Activated CD4-positive, alpha-beta T cell treated with anti-CD3 and anti-CD28 coated beads for 24 hours (primary cell): ENCODE measurements around the gene ERCC5.

ENCODE experiments used
- DNase-seq, 2 donors: peaks; one replicate each; pipeline ENCODE4 v3.0.0-alpha.2; 2020; ENCODE audit warnings: low read depth in 2 of 2

The ERCC5 gene

DNA sequence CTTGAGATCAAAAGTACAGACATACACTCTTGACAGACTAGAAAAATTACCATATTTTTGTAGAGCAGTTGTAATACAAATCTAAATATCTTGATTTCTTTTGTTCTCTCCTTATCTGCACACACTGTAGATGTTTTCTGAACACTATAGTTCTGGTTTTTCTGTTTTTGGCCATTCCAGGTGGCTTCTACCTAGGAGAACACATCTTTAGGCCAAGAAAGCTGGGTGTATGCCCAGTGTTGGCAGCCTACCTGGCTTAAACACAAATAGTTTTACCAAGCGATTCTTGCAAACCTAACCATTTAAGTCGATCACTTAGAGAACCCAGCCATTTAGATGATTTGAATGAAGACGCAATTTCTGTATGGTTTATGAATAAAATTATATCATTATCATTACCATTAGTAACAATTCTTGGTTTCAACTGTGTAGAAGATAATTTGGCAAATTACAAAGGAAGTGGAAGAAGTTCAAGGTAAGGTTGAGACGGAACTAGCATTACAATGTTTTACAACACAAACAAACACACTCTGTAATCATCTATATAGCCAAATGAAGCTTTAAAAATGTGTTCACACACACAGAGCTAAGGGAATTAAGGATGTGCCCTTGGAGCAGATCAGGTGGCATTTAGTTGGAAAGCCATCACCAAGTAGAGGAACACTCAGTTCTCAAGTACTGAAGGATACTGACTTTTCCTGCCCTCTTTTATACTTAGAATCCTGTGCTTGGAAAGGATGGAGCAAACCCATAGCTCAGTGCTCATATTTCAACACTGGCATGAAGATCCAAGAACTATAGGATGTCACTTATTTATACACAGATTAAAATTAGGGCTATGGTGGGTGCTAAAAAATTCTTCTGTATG, 36.2 kb downstream of the ERCC5 start:
- no peak for DNase-seq

DNA sequence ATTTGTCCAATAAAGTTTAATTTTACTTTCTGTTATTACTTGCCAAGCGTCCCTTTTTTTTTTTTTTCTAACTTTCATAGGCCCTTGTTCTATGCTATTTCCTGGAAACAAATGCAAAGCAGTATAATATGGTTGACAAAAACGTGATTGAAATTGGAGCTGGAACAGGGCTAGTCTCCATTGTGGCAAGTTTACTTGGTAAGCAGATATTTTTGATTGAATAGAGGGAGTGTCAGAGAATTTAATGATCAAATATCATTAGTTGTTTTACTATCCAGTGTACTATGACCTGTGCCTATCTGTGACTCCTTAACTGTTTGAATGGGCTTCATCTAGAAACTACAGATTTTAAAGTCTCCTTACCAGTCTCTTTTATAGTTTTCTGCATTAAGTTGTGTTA, 46.7 kb downstream of the ERCC5 start:
- DNase-seq = no peak

DNA sequence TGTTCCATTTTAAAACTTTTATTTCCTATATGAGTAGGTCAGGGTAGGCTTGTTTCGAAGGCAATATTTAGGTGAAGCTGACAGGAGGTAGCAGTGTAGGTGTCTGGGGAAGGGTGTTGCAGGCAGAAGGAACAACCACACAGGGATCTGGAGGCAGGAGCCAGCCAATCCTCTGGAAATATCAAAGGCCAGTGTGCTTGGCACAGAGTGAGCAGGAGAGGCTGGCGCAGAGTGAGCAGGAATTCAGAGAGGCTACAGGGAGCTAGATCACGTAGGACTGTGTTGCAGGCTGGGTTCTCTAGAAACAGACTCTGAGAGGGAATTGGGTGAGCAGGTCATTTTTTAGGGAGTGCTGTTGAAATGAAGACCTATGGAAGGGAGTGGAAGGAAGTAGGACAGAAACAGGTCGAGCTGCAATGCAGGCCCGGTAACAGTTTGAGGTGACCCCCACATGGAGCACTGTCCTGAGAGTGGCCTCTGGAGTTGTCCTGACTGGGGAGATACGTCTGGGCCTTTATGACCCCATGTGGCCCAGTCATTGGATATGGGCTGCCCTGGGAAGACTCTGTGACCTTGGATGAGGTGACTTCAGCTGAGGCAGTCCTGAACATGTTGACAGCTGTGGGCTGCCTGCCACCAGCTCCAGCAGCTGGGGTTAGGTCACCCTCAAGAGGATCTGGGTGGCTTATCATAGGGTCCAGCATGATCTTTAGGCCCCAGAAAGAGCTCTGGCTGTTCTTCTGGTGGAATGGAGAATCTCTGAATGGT, 51.7 kb downstream of the ERCC5 start:
- DNase-seq = no peak

DNA sequence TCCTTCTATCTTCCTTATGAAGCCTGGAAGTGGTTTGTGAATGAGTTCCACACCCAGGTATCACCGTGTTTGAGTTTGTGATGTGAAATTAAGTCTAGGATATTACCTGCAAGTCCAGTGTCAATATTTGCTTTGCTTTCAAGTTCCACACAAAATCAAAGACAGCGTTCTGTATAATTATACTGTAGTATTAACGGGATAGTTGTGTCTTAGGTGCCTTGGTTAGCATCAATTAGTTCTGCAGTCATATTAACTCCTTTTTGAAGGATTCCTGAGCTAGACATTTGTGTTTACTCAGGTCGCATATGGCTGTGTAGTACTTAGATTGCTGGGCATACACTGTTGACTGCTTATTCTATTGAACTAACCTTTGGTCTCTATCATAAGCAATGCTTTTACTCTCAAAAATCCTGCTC, 54.4 kb downstream of the ERCC5 start:
- DNase-seq = no peak

DNA sequence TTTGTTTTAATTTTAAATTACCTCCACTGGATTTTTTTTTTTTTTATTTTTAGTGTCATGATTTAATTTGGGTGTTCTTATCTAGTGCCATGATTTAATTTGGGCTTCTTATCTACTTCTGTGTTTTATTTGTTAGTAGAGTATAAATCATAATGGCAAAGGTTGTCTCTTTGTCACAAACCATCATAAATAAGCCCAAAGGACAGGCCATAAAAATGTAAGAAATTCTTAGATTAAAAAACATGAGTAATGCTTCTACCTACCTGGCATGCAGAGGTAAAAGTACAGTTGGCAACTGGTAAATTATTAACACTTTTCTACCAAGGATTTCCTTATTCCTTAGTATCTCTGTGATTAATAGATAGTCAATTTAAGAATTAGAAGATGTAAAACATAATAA, 55.2 kb downstream of the ERCC5 start:
- no peak for DNase-seq

DNA sequence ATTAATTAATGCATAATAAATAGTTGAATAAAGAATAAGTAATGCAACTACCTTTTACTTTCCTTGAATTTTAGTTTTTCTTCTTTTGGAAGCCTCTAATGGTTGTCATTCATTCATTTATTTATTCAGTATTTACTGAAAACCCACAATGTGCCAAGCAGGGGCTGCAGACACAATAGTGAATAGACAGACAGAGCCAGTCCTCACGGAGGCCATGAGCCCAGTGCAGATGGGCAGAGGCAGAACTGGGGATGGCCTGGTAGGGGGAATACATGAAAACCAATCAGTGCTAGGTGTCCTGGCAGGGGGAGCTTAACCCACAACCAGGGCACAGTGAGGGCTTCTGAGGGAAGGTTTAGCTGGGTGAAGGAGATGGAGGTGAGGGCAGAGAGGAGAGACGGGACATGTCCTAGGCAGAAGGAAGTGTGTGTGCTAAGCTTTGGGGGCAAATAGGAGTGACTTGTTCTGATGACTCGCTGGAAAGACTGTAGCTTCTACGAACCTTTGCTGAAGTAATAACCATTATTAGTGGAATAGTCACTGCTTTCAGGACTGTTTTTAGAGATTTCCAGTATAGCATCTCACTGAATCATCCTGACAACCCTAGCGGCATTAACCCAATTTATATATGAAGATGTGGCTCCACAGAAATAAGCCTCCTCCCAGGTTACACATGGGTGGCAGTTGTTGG, 55.9 kb downstream of the ERCC5 start:
- DNase-seq = no peak

DNA sequence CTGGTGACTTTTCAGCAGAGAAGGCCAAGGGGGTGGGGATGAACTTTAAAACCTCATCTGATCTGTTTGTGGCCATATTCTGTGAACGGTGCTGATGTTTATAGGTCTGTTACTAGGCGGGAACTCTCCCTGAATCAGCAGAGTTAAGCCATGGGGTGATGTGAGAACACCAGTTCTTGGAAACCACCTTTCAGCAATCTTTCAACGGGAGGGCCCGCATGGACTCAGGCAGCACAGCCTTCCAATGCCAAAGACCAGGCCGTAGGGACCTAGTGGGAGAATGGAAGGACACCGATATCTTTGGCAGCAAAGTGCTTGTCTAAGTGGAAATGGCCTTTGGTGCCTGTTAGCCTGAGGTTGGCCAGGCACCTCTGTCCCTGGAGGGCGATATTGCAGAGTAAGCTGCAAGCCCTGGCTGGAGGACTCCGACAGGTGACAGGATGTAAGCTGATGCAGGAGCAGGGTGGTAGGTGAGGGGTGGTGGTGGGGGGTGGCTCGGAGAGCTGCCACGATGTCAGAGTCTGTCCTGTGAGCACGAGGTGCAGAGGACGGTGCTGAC, 57.0 kb downstream of the ERCC5 start:
- no peak for DNase-seq

DNA sequence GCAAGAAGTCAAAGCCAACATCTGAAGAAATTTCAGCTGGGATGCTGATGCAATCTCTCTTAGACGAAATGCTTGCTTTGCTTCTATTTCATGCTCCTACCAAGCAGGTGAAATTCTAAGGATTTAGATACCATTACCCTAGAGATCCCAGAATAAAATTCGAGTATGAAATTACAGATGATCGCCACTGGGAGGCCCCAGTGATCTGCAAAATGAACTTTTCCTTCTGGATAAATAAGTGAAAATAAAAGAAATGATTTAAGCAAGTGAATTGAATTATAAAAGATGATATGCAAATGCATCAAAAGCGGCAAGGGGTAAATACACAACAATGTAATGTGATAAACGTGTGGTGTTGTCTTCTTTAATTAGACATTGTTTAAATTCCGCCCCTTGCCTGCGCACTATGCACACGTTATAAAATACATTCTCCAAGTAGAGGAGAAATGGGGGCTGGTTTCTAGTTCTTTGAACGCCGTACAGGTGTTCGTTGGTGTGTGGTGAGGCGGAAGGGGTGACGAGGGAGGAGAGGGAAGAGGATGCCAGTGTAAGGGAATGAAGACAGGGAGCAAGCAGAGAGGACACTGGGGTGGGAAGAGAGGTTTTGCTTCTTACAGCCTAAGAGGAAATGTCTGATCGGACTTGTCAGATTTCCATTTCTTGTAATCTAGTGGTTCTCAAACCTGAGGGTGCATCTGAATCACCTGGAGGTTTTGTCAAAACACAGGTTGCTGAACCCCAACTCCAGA, 58.0 kb downstream of the ERCC5 start:
- no peak for DNase-seq

DNA sequence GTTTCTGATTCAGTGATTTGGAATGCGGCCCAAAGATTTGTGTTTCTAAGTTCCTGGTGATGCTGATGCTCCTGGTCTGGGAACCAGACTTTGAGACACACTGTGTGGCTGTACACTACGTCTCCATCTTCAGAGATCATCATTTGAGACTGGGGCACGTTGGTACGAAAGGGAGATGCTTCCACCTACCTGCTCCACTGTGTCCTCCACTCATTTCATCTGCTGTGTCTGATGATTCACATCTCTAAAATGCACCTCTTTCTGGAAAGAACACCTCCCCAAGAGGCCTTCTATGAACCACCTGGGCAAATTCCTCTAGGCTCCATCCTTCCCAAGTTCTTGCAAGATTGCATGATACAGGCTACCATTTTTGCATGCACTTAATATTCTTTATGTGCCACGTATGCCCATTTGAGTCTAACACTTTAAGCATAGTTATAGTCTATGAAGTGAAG, 58.6 kb downstream of the ERCC5 start:
- DNase-seq = no peak

DNA sequence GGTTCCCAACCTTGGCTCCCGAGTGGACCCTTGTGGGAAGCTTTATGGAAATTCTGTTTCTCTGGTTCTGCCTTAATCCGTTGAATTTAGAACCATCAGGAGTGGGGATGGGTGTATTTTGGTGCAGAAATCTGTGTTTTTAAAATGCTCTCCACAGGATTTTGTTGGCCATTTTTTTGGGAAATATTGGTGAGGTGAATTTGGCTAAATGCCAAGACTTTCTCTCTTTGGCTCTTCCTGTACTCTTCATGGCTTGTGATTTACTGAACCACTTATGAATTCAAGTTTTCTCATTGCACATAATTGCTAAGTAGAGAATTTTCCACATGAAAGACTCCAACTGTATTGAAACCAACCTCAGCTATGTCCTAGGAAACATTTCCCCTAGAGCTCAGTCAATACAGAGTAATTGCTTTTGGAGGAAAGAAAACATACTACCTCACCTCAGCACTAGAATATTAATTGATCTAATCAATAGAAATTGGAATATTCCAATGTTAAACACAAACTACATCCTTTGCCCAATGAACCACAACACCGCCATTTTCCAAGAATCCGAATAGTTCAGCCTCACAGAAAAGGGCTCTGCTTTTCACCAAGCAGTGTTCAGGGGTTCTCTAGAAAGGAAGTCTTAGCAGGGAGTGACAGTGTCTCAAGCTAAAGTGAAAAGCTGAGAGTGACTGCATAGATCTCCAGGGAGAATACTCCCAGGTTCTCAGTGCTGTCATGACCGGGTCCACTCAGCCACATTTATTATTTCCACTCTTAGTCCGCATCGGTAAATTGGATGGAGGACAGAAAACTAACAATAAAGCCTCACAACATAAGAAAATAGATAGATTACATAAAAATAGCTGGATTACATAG, 60.3 kb downstream of the ERCC5 start:
- no peak for DNase-seq

DNA sequence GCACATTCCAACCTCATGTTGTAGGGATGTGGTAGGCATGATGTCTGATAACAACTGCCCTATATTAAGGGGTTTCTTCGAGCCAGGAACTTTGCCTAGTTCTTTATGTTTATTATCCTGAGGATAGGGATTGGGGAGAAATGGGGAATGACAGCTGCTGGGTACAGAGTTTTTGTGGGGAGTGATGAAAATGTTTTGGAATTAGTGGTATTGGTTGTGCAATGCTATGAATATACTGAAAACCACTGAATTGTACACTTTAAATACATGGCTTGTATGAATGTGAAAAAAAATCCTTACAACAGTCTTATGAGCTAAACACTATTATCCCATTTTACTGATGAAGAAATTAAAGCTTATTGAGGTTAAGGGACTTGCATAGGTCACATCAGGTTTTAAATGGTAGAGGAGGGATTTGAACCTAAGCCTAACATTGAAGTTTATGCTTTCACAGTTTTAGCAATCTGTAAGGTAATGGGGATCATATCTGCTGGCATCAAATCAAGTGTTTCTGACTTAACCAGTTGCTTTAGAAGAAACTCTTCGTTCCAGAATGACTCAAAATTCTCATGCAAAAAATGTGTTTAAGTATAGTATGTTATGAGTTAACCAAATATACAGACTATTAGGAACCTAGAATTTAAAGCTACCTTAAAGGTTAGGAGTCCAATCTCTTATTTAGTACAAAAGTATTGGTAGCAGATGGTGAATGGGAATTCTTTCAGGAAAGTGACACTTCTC, 61.4 kb downstream of the ERCC5 start:
- no peak for DNase-seq

DNA sequence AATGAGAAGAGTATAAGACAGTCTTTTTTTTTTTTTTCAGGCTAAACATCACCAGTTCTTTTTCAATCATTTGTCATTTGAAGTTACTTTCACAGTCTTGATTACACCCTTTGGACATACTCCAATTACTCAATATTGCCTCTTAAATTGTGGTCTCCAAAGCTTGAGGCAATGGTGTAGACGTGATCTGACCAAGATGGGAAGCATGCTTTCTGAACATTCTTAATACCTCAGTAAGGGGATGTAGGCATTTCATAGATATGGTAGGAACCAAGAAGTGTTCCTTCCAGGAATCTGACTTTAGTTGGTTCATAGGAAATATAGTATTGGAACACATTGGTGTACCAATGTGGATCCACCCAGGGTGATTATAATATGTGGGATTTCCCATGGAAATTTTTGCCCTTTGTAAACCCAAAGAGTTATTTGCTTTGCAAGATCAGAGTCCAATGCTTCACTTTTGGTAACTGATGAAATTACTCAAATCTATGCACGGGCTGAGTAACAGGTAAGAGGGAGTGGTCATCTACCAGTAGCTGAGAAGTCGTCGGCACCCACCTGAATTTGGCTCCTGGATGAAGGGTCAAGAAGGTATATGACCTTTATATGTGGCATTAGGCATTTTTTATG, 62.2 kb downstream of the ERCC5 start:
- DNase-seq = no peak

DNA sequence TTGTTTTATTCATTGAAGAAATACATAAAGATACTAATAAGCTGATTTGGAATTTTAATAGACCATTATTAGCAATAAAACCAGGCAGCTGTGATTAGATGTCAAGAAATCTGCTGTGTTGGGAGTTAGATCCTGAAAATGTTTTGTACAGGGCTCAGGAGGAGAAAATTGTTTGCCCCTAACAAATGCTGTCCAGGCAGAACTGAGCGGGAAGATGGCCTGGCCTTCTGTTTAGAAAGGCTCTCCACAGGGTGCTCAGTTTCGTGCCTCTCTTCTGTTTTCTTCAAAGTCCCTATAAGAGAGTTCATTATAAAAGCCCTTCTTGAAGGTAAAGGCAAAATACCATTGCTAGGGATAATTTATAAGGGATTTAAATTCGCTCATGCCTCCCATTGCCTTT, 64.1 kb downstream of the ERCC5 start:
- DNase-seq = no peak

DNA sequence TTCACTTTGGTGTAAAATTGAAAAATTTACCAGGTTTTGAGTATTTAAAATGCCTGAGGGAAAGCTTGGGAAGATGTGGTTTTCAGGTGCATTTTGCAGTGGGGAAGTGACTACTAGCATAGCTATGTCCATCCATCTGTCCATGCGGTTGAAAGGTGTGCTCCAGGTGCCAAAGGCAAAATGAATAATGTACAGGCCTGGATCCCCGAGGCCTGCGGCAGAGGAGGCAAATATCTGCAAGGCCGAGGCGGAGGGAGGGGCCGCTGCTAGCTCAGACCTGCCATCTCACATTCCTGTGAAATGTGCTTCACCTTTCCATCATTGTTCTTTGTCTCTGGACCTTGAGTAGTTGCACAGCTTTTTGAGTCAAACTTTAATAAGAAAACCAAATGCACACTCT, 65.5 kb downstream of the ERCC5 start:
- DNase-seq = no peak

DNA sequence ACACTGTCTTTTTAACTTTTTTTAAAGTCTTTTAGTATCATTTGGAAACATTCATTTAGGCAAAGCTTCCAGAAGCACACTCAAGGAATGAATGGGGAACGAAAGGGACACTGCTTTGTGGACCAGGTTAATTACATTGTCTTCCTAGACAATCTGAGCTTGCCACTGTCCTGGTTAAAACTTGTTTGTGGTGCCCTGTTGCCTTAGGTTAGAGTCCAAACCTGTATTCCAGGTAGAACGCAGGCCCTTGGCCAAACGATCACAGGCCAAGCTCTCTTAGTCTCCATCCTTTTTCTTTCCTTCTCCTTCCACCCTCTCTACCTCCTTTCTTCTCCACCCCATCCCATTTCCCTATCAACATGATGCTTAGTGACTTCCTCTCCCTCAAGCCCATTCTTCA, 66.8 kb downstream of the ERCC5 start:
- DNase-seq = no peak

DNA sequence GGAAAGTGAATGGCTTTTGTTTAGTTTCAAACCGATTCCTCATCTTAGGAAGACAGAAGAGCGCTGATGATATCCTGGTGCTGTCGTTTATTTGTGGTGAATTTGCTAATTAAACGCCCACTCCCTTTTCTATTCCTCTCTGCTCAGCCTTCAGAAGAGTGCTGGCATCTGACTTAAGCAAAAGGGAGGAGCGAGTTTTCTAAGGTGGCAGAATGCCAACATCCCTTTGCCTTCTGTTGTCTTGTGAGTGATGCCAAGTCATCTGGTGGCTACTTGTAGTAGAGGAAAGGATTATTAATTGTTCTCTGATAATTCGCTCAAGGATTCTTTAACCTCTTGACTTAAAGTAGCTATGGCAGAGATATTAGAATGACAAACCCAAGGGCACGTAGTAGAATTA, 68.1 kb downstream of the ERCC5 start:
- no peak for DNase-seq

DNA sequence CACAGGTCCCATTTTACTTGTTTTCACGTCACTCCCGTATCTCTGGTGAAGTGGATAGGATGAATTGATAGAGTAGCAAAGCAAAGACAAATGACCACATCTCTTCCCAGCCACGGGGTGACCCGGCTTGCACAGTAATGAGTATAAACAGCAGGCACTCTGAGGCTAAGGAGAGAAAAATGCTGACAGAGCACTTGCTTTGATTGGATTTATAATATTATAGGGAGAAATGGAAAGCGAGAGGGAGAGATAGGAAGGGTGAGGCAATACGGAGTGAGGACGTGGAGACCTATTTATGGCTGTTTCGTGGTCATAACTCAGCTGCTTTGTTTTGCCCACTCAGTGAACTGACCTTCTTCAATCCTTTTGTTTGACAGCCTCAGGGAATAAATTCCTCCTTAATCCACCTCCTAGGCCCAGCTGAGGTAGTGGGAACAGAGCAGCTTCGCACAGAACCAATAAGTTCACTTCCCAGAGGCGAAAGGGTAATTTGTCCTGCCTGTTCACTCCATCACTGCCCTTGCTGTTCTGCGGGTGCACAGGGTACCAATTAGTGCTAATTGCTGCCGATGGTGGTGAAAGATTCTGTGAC, 68.6 kb downstream of the ERCC5 start:
- no peak for DNase-seq

DNA sequence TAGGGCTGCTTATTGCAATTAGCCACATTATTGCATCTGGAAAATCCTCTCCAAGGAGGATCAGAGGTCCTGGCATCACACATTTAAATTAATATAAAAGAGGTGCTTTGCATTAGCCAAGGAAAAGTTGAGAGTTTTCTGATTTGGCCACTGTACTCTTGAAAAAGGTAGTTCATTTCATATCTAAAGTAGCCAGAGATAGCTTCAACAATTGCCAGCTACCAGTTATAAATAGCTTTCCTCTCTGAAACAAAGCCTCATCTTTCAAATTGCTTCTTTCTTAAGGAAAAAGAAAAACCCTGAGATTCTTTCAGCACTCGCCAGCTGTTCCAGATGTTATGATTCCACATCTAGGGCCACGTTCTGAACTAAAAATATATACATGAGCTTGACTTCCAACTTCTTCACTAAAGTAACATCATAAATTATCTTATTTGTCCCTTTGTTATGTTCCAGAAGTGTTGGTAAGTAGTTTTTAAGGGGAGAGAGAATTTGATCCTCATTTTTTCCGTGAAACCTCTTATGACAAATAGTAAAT, 69.6 kb downstream of the ERCC5 start:
- no peak for DNase-seq

DNA sequence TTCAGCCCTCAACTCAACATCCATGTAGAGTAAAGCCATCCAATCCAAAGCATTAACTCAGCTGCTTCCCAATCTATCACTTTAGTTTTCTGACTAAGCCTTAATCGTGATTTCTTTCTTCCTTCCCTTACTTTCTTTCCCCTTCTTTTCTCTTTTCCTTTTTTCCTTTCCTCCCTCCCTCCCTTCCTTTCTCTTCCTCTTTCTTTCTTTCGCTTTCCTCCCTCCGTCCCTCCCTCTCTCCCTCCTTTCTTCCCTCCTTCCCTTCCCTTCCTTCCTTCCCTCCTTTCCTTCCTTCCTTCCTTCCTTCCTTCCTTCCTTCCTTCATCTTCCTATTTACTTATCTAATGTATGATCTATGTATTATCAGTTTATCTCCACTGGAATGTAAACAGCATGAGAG, 71.2 kb downstream of the ERCC5 start:
- no peak for DNase-seq
